Activated gamma-delta T cell treated with Interleukin-2 at 50 U/mL for 16 hours (primary cell): ENCODE data around the gene AUTS2.
"Not testable (repeated sequence)": the region's sequence is repeated elsewhere in the genome, so short reads cannot be mapped to it uniquely, and the experiment has no call there.

Source experiments
- DNase-seq: peaks from one replicate; pipeline ENCODE4 v3.0.0-alpha.2; 2020

The AUTS2 gene

DNA sequence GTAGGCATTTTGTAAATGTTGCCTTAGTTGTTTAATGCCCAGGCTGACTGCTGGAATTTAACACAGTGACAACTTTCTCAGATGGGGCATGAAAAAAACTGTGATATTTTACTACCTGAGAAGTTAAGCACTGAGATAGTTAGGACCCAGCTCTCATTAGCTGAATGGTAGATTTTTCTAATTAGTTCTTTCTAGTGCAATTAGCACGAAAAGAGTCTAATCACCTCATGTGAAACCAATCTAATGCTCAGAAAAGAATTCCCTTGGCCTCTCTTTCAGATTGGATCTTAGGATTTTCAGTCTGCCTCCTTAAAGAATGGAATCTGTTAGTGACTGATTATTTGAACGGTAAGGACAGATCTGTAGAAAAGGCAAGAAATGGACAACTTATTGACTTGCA is 743.2 kb downstream of the AUTS2 start:
- DNase-seq, result no peak

DNA sequence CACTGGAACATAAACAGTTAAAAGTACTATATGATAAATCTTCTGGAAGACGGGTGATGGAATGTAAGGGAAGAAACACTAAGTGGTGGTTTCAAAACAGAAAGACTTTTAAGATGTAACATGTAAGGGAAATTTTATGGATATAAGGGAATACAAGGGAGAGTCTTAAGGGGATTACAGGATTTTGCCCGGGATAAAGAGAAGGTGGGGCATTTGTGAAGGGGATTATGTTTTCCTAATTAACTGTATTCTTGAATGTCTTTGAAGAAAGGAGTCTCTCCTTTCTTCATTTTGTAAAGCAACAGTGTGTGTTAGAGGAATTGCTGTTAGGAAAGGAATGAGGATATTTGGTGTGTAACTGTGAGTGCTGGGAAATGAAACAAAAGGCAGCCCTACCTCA is 745.2 kb downstream of the AUTS2 start:
- no peak for DNase-seq

DNA sequence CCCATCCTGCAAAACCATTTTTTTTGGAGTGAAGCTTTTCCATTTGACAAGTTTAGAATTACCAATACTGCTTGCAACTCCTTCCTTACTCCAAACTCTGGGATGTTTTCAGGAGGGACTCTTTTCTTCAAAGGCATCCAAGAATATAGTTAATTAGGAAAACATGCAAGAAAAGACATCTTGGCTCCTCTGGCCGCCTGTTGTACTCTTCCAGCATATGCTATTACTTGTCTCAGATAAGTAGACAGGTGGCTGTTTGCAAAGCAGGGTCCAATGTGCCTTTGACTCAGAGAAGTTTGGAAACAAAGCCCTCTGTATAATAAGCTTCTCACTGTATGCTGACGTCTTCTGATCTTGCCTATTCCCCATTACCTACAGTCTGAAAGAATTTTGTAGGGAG is 746.5 kb downstream of the AUTS2 start:
- DNase-seq, result no peak

DNA sequence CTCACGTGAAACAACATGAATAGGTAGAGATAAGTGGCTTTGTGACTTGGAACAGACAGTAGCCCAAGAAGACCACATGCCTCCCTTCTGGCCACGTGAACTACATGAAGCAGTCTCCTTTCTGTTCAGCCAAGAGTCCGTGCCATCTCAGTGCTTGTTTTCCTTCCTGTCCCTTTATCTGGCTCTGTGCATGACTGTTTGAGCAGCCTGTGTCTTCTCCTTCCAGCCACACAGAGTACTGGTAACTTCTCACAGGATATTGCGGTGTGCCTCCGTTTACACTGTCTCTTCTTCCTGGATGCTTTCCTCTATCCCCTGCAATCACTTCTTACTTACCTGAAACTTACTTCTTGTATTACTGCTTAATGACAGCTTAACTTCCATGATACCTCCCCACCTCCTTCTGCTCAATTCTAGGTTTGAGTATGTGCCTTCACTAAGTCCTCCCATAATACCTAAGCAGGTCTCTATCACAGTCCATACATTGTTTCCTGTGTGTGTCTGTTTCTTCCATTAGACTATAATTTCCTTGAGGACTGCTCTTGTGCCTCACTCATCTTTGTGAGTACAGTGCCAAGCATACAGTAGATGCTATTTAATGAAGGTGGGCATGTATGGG is 748.7 kb downstream of the AUTS2 start:
- DNase-seq, result no peak

DNA sequence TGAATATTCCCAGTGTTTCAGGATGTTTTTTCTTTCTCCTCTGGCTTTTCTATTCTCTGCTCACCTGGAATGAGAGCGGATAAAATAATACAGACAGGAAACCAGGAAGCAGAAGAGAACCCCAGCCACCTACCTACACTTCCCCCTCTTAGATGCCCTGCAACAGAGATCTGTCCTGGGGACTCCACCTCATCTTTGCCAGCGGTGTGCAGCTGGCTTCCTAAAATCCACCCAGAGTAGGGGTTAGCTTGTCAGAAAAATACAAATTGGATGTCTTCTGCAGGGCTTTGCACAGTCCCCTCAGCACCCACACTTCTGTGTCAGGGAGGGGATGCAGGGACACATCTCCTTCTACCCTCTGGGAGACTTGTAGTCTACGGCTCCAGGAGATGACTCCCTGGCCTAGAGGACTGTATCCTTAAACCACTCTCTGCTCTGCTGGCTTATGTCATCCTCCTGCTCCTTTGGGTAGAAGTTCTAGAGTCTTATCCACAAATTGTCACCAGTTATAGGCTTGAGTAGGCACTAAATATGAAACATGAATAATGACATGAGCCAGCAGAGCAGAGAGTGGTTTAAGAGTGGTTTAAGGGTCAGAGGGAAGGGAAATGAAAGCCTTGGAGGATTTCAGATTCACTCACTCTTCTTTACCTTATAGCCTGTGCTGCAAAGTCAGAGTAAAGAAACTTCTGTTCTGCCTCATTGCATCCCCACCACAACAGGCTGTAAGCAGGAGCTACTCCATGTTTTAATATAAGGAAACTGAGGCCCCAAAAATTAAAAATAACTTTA is 749.4 kb downstream of the AUTS2 start:
- DNase-seq, result no peak

DNA sequence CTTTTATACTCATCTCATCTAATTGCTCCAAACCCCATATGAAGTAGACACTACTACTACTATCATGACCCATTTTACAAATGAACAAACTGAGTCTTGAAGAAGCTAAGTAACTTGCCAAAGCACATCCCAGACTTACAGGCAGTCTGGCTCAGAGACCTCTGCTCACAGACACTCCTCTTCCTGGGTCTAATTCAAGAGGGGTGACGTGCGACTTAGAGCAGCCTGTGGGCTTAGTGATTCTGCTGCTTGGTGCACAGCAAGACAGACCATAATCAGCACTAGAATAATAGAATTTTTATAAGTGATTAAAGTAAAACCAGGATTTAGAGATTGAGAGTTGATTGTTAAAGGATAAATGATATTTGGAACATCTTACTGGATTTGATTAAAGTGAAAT is 750.8 kb downstream of the AUTS2 start:
- DNase-seq, result no peak

DNA sequence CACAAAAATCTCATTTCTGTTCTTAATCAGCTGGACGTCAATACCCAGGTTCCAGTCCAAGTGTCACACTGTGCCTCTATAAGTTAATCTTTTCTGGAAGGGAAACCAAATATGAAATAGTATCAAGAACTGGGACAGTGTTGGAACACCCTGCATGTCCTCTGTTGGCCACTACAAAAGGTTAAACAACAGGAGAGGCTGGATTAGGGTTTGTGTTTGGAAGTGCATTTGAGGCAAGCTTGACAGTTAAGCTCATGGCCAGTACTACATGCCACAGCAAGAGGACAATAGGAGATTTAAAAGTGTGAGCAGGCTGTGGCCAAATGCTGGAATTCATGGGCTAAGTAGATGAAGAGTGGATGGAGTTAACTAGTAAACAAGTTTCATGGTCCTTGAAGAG is 751.5 kb downstream of the AUTS2 start:
- DNase-seq, result no peak

DNA sequence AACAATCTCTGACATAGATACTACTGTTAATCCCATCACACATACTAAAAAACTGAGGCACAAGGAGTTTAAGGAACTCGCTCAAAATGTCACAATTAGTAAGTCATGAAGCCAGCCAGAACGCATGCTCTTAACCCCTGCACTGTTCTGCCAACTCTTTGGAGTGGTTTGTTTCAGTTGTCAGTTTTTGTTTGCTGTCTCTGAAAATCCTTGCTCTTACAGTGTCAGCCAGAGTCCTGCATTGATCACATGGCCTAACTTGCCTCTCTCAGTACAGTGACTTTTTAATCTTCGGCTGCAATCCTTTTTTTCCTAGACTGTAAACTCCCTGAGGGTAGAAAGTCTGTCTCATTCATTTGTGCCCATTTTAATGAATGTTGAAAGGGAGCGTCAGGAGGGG is 753.8 kb downstream of the AUTS2 start:
- no peak for DNase-seq

DNA sequence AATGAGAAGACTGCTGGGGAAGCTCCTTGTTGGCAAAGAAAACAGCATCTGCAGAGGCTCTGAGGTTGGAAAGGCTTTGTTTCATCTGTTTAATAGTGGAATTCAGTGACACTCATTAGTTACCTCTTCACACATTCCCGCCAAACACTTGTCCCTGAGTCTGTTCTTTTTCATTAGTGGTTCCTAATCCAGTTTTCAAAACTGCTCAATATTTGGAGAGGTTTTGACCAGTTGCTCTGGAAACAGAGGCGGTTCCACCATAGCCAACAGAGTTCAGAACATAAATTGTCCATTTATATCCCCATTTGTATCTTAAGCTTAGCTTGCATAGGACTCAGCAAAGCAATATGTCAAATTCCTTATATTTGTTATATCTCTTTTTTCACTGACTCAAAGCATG is 754.6 kb downstream of the AUTS2 start:
- no peak for DNase-seq

DNA sequence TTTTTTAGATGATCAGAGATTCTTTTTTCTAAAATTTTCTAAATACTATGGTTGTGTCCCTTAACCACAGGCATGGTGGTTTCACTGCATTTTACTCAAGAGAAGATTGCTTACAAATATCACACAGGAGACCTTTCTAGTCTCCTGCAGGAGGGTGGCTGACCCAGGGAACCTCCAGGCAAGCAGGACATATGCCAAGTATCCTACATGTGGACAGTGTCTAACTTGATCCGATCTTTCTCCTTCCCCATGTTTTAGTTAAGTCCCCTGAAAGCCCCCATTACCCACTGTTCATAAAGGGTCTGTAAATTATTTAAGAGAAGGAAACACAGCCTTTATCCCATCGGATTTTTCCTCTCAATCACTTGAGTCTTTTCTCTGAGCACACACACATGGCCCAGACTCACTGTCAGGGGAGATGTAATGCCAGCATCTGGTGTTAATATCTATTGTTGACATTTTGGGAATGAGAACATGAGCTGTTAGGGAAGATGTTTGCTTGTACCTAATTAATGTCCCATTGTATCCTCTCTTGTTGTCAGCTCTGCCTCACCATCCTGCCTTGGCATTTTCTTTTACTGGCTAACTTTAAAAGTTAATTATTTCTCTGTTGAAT is 755.2 kb downstream of the AUTS2 start:
- no peak for DNase-seq

DNA sequence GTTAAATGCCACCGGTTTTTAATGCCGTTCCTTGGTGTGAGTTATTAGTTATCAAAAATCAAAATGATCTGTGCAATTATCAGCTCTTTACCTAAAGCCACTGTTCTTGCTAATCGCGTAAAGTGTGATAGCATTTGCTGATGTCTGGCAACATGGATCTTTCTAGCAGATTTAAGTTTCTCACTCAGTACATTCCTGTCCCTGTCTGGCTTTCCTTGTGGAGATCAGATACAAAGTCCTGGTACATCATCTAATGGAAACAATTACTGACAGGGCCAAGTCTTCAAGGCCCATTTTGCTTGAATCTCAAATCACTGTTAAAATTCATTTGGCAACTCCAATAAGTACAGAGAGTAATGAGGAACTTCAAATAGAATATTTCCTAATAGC is 755.7 kb downstream of the AUTS2 start:
- no peak for DNase-seq

DNA sequence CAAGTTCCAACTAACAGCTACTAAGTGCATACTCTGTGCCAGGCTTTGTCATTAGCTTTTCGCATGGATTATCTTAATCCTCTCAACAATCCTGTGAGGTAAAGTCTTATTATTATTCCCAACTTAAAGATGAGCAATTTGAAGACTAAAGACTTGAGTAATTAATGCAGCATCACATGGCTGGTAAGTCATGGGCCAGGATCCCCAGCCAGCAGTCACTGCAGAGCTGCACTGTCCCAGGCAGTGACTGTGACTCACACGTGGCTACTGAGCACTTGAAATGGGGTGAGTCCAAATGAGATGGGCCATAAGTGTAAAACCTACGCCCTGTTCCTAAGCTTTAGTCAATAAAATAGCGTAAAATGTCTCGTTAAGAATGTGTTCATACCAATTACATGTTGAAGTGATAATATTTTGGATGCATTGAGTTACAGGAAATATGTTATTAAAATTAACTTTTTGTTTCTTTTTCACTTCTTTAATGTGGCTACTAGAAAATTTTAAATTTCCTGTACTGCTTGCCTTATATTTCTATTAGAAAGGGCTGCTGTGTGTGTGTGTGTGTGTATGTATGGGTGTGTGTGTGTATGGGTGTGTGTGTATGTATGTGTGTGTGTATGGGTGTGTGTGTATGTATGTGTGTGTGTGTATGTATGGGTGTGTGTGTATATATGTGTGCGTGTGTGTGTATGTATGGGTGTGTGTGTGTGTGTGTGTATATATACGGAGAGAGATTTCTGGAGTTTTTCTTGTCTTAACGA is 756.3 kb downstream of the AUTS2 start:
- DNase-seq, result no peak

DNA sequence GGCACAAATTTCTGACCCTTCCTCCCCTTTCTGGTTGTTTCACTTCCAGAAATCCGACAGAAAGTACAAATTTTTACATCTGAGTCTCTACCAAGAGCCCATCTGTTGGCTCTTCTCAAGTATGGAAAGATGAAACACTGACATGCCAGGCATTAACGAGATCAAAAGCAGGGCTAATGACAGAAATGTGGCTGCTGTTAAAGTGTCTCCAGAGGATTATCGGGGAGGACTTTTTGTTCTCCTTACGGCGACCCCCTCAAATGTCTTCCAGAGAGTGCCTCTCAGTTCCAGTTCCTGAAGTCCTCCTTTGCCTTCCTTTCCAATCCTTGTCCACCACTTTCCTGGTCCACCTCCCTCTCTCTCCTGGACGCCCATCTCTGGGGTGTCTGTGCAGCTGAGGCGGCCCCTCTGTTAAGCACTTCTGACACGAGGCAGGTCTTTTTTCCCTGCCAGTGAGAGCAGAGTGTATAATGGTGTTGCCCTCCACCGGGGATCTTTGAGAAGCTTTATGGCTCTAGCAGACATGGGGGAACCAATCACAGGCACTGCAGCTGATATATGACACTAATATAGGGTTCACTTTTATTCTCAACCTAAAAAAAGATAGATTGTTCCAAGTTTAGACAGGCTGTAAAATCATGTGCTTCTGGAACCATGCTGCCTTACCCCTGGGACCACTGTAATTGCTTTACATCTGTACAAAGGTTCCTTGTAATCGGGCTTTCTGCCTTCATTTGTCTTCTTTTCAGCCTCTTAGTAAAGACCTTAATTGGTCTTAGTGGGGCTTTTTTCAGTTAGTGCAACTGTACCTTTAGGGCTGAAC is 757.1 kb downstream of the AUTS2 start:
- no peak for DNase-seq

DNA sequence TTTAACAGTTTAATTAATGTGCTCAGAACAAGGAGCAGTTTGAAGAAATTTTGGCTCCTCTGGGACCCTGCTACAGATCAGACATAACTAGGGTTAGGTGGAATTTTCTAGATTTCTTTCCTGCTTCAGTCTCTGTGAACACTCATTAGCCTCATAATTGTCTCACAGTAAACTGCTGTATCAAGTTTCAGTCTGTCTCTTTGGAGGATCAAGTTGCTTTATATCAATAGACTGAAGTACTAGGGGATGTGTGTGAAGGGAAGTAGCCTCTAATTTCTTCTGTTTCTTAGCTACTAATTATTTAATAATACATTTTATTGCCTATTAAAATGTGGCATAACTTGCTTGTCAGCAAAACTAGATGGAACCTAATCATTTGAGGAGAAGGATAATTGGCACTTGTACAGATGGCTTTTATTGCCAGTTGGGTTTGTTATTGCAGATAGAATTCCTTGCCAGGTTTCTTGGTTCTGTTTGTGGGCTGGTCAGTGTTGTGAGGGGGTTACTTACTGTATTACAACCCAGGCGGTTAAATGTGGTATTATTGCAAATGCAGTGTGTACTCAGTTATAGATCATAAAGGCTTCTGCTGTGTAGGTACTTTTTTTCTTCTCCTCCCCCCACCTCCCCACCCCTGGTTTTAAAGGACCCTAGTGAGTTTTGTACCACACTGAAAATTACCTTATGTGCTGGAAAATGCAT is 758.0 kb downstream of the AUTS2 start:
- DNase-seq, result no peak

DNA sequence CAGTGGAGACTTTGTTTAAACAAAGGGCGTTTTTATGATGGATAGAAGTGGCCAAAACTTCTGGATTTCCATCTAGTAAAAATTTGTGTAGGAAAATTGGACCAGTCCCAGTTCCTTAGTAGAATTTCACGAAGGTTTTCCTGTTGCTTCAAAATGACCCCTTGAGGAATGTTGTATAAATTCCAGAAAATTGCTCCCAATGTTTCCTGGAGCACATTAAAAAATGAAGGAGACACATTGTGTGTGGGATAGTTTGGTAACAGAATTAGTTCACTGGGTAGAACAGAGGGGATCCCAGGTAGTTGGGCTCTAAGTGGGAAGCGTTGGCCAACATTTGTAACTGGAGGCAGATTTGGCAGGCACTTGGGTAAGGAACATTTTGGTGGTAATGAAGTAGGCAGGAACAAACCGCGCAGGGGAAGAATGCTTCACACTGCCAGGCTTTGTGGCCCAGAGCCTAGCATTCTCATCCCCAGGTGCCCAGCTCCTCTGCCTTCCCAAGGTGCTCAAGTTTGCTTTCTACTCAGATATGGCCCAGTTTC is 758.6 kb downstream of the AUTS2 start:
- DNase-seq, result no peak

DNA sequence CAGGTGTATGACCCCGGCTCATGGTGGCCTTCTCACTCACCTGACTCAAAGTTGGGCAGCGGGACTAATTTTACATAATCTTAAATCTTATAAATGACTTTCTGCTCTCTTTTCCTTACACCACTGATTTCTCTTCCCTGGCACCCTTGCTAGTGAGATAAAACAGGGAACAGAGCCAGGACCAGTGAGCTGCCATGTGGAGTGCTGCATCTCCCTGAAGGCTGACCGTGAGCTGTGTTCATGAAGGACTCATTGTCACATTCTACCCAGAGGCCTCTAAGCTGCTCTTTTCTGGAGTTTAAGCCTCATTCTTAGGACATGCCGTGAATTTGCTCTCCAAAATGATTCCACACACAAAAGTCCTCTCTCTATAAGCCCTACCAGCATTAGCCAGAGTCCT is 762.3 kb downstream of the AUTS2 start:
- no peak for DNase-seq

DNA sequence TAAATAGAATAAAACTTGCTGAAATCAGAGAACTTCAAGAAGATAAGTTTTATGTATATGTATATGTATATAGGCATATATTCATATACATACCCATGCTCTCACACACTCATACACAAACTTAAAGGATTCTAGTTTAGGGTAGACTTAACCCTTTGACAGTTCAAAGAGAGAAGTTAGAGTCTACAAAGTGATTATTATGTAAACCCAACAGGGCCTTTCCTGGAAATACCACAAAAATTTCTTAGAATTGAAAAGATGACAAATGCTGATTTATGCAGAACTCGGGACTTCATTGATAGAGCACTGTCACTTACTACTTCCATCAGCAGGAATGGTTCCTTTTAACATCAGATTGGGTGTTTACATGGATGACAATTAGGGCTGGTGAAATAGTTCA is 763.5 kb downstream of the AUTS2 start:
- no peak for DNase-seq

DNA sequence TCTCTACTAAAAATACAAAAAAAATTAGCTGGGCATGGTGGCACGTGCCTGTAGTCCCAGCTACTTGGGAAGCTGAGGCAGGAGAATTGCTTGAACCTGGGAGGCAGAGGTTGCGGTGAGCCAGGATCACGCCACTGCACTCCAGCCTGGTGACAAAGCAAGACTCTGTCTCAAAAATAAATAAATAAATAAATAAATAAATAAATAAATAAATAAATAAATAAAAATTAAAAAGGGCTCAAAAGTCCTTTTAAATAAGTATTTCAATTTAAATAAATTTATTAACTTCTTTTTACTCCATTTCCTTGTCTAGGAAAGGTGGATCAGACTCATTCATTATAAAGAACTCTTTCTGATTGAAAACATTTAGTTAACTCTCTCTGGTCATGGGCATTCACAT is 766.1 kb downstream of the AUTS2 start:
- DNase-seq, result not testable (repeated sequence)

DNA sequence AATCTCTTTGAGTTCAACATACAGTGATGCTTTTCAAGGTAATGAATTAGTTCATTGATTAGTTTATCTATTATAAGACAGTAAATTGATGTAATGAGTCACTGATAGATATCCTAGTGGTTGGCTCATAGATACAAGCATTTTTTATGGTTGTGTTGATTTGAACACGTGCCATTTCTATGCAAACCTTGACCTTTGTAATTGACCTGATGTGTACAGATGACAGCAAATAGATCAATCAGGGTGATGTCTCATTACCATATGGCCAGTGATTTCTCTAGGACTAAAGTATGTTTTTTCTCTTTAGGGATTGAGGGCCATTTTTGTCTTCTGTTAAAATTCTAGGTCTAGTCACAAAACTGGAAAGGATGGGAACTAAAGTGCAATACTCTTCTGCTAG is 773.4 kb downstream of the AUTS2 start:
- DNase-seq, result no peak

DNA sequence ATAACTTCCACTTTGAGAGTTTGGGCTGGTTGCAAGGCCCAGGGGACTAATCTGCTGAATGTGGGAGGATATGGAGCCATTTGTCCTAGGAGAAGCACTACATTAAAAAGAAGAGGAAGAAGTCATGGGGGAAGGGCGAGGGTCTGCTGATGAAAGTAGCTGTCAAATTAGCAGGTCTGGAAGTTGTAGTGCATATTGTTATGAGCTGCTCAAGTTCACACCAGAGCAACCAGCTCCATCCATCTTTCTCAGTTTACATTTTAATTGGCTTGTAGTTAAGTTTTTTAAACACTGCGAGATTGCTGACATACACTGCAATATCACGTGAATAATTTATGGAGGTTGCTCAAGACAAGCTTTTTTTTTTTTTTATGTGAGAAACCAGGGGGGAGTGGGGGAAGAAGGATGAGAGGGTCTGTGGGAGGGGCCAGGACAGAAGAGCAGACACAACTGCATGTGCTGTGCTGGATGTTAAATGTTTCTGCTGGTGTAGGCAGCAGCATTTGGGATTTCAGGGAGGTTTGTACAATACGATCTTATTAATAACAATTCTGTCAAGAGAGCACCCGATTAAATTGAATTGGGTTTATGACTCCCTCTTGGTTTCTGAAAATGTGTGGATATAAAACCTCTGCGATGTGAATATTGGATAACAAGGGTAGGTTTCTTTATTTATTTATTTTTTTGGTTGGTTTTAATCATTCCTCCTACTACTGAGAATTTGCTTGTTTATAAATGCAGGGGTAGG is 774.7 kb downstream of the AUTS2 start:
- DNase-seq, result no peak
